ENCODE measurements around the gene PRXL2B. TPM values are rescaled to one million over a fixed set of nuclear protein-coding genes. Genes with fewer than 3 reads are reported as not detected.
A peak's percentile ranks its signal among the peaks of the same experiment; 100 is the strongest.

The PRXL2B gene
- total RNA-seq, 4 donors from 2014 or later, result 0.52 to 2.7 (median 1.1) TPM

- no peak for DNase-seq
- no peak for ATAC-seq
- Histone ChIP-seq H3K36me3 (no peaks in the 10 kb centered on the region), H3K9me3 (no peaks in the 10 kb centered on the region), H3K4me3 (peak overlapping the region in 3 of 4 donors; percentile 68 to 96 (median 73)), H3K27me3 (peaks cover 0 to 4% (median 0%) of the 10 kb centered on the region in 3 donors), H3K27ac (peak overlapping the region; percentile 71 to 87 (median 85)), H3K4me1 (peaks cover 7 to 21% of the 10 kb centered on the region in 2 donors)
- in situ Hi-C loops (cut with MboI; ENCODE audit: low sequenced_read_pairs in 4 of 4) (no loop called here), intact Hi-C loops (cut with DNase I; ENCODE audit: low total_unique reads) (loop anchor here (10.0 kb wide), 1 partner anchor 90 kb away; no protein-coding TSS in a partner anchor)
- TF ChIP-seq POLR2A (IDR thresholded peaks at IDR 0.05), result no peak
- TF ChIP-seq, protein P1, sequence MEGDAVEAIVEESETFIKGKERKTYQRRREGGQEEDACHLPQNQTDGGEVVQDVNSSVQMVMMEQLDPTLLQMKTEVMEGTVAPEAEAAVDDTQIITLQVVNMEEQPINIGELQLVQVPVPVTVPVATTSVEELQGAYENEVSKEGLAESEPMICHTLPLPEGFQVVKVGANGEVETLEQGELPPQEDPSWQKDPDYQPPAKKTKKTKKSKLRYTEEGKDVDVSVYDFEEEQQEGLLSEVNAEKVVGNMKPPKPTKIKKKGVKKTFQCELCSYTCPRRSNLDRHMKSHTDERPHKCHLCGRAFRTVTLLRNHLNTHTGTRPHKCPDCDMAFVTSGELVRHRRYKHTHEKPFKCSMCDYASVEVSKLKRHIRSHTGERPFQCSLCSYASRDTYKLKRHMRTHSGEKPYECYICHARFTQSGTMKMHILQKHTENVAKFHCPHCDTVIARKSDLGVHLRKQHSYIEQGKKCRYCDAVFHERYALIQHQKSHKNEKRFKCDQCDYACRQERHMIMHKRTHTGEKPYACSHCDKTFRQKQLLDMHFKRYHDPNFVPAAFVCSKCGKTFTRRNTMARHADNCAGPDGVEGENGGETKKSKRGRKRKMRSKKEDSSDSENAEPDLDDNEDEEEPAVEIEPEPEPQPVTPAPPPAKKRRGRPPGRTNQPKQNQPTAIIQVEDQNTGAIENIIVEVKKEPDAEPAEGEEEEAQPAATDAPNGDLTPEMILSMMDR (IDR thresholded peaks at IDR 0.05 in 4 of 5, conservative IDR thresholded peaks at IDR 0.05 in 1 of 5), result peak in 4 of 5 experiments; percentile 3 to 32 (median 29)
These were observed 31.8 kb upstream of the PRXL2B start for GRCh38 chr1:2554621-2555387.

DNA sequence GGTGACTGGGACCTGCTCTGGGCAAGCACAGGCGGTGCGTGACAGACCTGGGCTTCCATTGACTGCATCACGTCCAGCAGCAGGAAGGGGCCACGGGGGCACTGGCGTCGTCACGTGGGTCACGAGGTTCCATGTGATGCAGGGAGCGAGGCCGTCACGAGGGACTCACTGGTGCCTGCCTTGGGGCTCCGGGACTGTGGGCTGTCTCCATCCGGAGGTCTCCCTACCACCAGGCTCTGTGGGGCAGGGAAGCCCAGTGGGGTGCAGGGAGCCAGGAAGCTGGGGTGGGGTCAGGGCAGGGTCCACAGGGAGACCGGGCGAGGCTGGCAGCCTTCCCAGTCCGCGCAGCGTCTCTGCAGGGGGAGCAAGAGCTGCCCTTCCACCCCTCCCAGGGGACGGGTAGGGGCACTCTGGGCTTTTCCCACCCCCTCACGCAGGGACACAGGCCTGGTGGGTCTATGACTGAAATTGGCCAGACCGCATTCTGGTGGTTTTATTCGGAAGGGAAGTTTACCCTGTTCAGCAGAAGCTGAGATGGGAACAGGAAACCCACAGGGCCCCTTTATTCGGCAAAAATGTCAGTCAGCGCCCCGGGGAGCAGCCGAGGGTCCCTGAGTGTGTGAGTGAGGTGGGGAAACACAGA lies 30.8 kb upstream of the PRXL2B start:
- H3K4me3 ChIP-seq, result peak overlapping the region; percentile 68 to 96 (median 72)
- in situ Hi-C loops (cut with MboI; ENCODE audit: low sequenced_read_pairs in 4 of 4), result no loop called here
- H3K9me3 ChIP-seq, result no peaks in the 10 kb centered on the region
- TF ChIP-seq, protein P1 (IDR thresholded peaks at IDR 0.05 in 4 of 5, conservative IDR thresholded peaks at IDR 0.05 in 1 of 5), result no peak
- TF ChIP-seq POLR2A (IDR thresholded peaks at IDR 0.05), result peak; percentile 46 to 68
- DNase-seq (peak; percentile 65 to 75), ATAC-seq (peak; percentile 45 to 50)
- peaks cover 7 to 21% of the 10 kb centered on the region in 2 donors for H3K4me1 ChIP-seq
- intact Hi-C loops (cut with DNase I; ENCODE audit: low total_unique reads), result loop anchor here (10.0 kb wide), 1 partner anchor 89 kb away; no protein-coding TSS in a partner anchor
- no peaks in the 10 kb centered on the region for H3K36me3 ChIP-seq
- peaks cover 0 to 4% (median 0%) of the 10 kb centered on the region in 3 donors for H3K27me3 ChIP-seq
- H3K27ac ChIP-seq, result peak overlapping the region; percentile 71 to 87 (median 85)

GRCh38 chr1:2556277-2556677 lies 30.3 kb upstream of the PRXL2B start, which contains the start of gene TNFRSF14:
TSS of gene TNFRSF14 (plus strand) at chr1:2556371. CDS start at chr1:2556665, 294 bp downstream.
- peaks cover 0 to 4% (median 0%) of the 10 kb centered on the region in 3 donors for H3K27me3 ChIP-seq
- TF ChIP-seq POLR2A (IDR thresholded peaks at IDR 0.05), result no peak
- TF ChIP-seq, protein P1 (IDR thresholded peaks at IDR 0.05 in 4 of 5, conservative IDR thresholded peaks at IDR 0.05 in 1 of 5), result no peak
- peaks cover 7 to 21% of the 10 kb centered on the region in 2 donors for H3K4me1 ChIP-seq
- no peaks in the 10 kb centered on the region for H3K9me3 ChIP-seq
- H3K4me3 ChIP-seq, result peak within 1 kb of the TSS; percentile 68 to 96 (median 72)
- DNase-seq (peak in 1 of 2 donors; percentile 35), ATAC-seq (peak; percentile 51 to 77)
- no peaks in the 10 kb centered on the region for H3K36me3 ChIP-seq
- intact Hi-C loops (cut with DNase I; ENCODE audit: low total_unique reads), result loop anchor here (10.0 kb wide), 1 partner anchor 89 kb away; no protein-coding TSS in a partner anchor
- H3K27ac ChIP-seq, result peak within 1 kb of the TSS; percentile 71 to 87 (median 85)
- in situ Hi-C loops (cut with MboI; ENCODE audit: low sequenced_read_pairs in 4 of 4), result no loop called here

GRCh38 chr1:2556678-2557481 lies 29.7 kb upstream of the PRXL2B start:
- in situ Hi-C loops (cut with MboI; ENCODE audit: low sequenced_read_pairs in 4 of 4), result no loop called here
- no peak for TF ChIP-seq POLR2A (IDR thresholded peaks at IDR 0.05)
- TF ChIP-seq, protein P1 (IDR thresholded peaks at IDR 0.05 in 4 of 5, conservative IDR thresholded peaks at IDR 0.05 in 1 of 5), result no peak
- ATAC-seq, result peak; percentile 10 to 28
- no peak for DNase-seq
- Histone ChIP-seq H3K27ac (peak overlapping the region; percentile 71 to 87 (median 85)), H3K27me3 (peaks cover 0 to 4% (median 0%) of the 10 kb centered on the region in 3 donors), H3K36me3 (no peaks in the 10 kb centered on the region), H3K9me3 (no peaks in the 10 kb centered on the region), H3K4me3 (peak overlapping the region; percentile 68 to 96 (median 72)), H3K4me1 (peaks cover 7 to 21% of the 10 kb centered on the region in 2 donors)
- intact Hi-C loops (cut with DNase I; ENCODE audit: low total_unique reads), result loop anchor here (10.0 kb wide), 1 partner anchor 88 kb away; no protein-coding TSS in a partner anchor

Measured in gastrocnemius medialis (tissue), 4 donors.